K562 (cell line): Measurements from ENCODE around the gene CCDC88A. TPM values are rescaled to one million over a fixed set of nuclear protein-coding genes. Genes with fewer than 3 reads are reported as not detected.

ENCODE experiments used
- ATAC-seq: fragments of 200-7000 bp; cut with Tn5 transposase; 3 replicates; pipeline ENCODE4 v1.9.1; 2020; ENCODE audit warnings: moderate library complexity
- BruUV-seq: library from RNA; stranded (reverse); fragments of 400-500 nt; replicated peaks from 2 replicates; lab custom pipeline; 2021; lab: Mats Ljungman, UMichigan
- CTCF ChIA-PET: fragments of 300-600 bp; formaldehyde crosslinking; extraction: SDS; loops from one replicate; lab custom pipeline; 2021; ENCODE audit warnings: low intra/inter-chr PET ratio; lab: Yijun Ruan, JAX
- POLR2A ChIA-PET: fragments of 300-600, 350-650 bp; sonication (Branson Sonifier 250); formaldehyde crosslinking; extraction: SDS; loops from one replicate; lab custom pipeline; 2021; ENCODE audit warnings: antibody characterized with exemption, inconsistent platforms; lab: Yijun Ruan, JAX
- DNase-seq, 4 experiments: peaks; one replicate each; pipeline versions ENCODE4 v3.0.0 to v3.0.0-alpha.2; 2011 to 2018; ENCODE audit warnings: low spot score in 3 of 4, mixed read lengths in 3 of 4; ENCODE audit errors: extremely low read depth in 1 of 4
- FAIRE-seq: peaks from 2 replicates; lab custom pipeline; 2011; peaks lifted over from hg19 to GRCh38; lab: Jason Lieb, UNC
- H2AFZ ChIP-seq: 2 replicates; pipeline ENCODE4 v1.6.0; 2011; ENCODE audit warnings: low read depth, low read length, control low read depth, inconsistent platforms
- H3K27ac ChIP-seq: fragments of 200-600 bp; 3 replicates; pipeline ENCODE4 v1.8.0; 2011; ENCODE audit warnings: low read depth, mild to moderate bottlenecking, control low read depth, inconsistent platforms, low read length, moderate library complexity, mixed read lengths; ENCODE audit errors: extremely low read depth
- H3K27me3 ChIP-seq, 2 experiments: fragments of 300-600 bp in 1 of 2; 2 replicates in 1 of 2; 3 replicates in 1 of 2; pipeline versions ENCODE4 v1.6.0 to v1.8.0; 2011; ENCODE audit warnings: inconsistent platforms in 2 of 2, low read length in 2 of 2, mild to moderate bottlenecking in 1 of 2, mixed read lengths in 1 of 2, moderate library complexity in 1 of 2; ENCODE audit not compliant: control insufficient read depth in 2 of 2, insufficient read depth in 2 of 2
- H3K36me3 ChIP-seq: fragments of 300-600 bp; 3 replicates; pipeline ENCODE4 v1.8.0; 2011; ENCODE audit warnings: mild to moderate bottlenecking, low read length, inconsistent platforms; ENCODE audit not compliant: control insufficient read depth, insufficient read depth
- H3K4me1 ChIP-seq, 2 experiments: fragments of 200-600 bp in 1 of 2; replicated peaks in 1 of 2; 2 replicates in 1 of 2; 3 replicates in 1 of 2; pipeline versions ENCODE4 v1.5.1 to v1.8.0; 2011; ENCODE audit warnings: inconsistent platforms in 2 of 2, low read length in 2 of 2, mild to moderate bottlenecking in 1 of 2, mixed read lengths in 1 of 2, moderate library complexity in 1 of 2; ENCODE audit not compliant: control insufficient read depth in 2 of 2, insufficient read depth in 2 of 2
- H3K4me2 ChIP-seq: 2 replicates; pipeline ENCODE4 v1.6.1; 2011; ENCODE audit warnings: low read length, control low read depth, inconsistent platforms, mixed read lengths; ENCODE audit not compliant: insufficient read depth
- H3K4me3 ChIP-seq: fragments of 200-600 bp; sonication (generic), shearing (Covaris generic); 2 replicates; pipeline ENCODE4 v1.5.1; 2016; ENCODE audit warnings: control low read depth, inconsistent platforms
- H3K79me2 ChIP-seq: fragments of 200-600 bp; 3 replicates; pipeline ENCODE4 v1.8.0; 2011; ENCODE audit warnings: low read length, inconsistent platforms; ENCODE audit not compliant: control insufficient read depth, insufficient read depth
- H3K9ac ChIP-seq, 2 experiments: 2 replicates each; pipeline versions ENCODE4 v1.6.0 to v1.6.1; 2011; ENCODE audit warnings: low read depth in 2 of 2, low read length in 2 of 2, control low read depth in 1 of 2, inconsistent platforms in 1 of 2, mild to moderate bottlenecking in 1 of 2, mixed read lengths in 1 of 2; ENCODE audit not compliant: insufficient read depth in 1 of 2
- H3K9me1 ChIP-seq: one replicate; pipeline ENCODE4 v1.6.0; 2011; ENCODE audit warnings: inconsistent platforms, mild to moderate bottlenecking, low read length, moderate library complexity; ENCODE audit not compliant: control insufficient read depth, insufficient read depth
- H3K9me3 ChIP-seq: replicated peaks from 2 replicates; pipeline ENCODE4 v1.5.1; 2011; ENCODE audit warnings: low read depth, low read length, inconsistent platforms; ENCODE audit not compliant: control insufficient read depth, insufficient read depth
- H4K20me1 ChIP-seq: replicated peaks from 2 replicates; pipeline ENCODE4 v1.6.1; 2011; ENCODE audit warnings: low read length, inconsistent platforms, mixed read lengths; ENCODE audit not compliant: control insufficient read depth, insufficient read depth
- ARID2 ChIP-seq: fragments of 450-650 bp; IDR thresholded peaks from 2 replicates; pipeline ENCODE4 v1.6.1; 2017; ENCODE audit warnings: antibody characterized with exemption, mild to moderate bottlenecking
- COPS2 ChIP-seq: fragments of 450-650 bp; conservative IDR thresholded peaks from 2 replicates; pipeline ENCODE4 v1.6.1; 2016; ENCODE audit warnings: mild to moderate bottlenecking, moderate library complexity
- CXXC5 ChIP-seq: fragments of 250-450 bp; sonication (Bioruptor Pico); IDR thresholded peaks from 2 replicates; pipeline ENCODE4 v1.8.0; 2022; ENCODE audit warnings: inconsistent platforms, mild to moderate bottlenecking, moderate library complexity
- ILF3 ChIP-seq: fragments of 450-650 bp; IDR thresholded peaks from 2 replicates; pipeline ENCODE4 v1.6.1; 2018; ENCODE audit warnings: antibody characterized with exemption, mild to moderate bottlenecking, moderate library complexity, borderline replicate concordance
- MAFG ChIP-seq: fragments of 450-650 bp; conservative IDR thresholded peaks from 2 replicates; pipeline ENCODE4 v1.6.1; 2016; ENCODE audit warnings: missing genetic modification characterization, missing compliant biosample characterization
- NONO ChIP-seq, 2 experiments: fragments of 200-400 bp in 1 of 2; fragments of 450-650 bp in 1 of 2; formaldehyde crosslinking in 1 of 2; IDR thresholded peaks; 2 replicates each; pipeline ENCODE4 v1.6.1; 2017; ENCODE audit warnings: low read depth in 2 of 2, mild to moderate bottlenecking in 2 of 2, moderate library complexity in 2 of 2, low read length in 1 of 2
- RFX7 ChIP-seq: fragments of 250-450 bp; sonication (Bioruptor Pico); IDR thresholded peaks from 2 replicates; pipeline ENCODE4 v1.5.1; 2021; ENCODE audit warnings: mild to moderate bottlenecking
- SIRT6 ChIP-seq: IDR thresholded peaks from one replicate; pipeline ENCODE4 v1.6.1; 2012; ENCODE audit warnings: low read depth, mild to moderate bottlenecking, control low read depth, inconsistent platforms, low read length, moderate library complexity
- TSC22D4 ChIP-seq: fragments of 450-650 bp; IDR thresholded peaks from 2 replicates; pipeline ENCODE4 v1.6.1; 2016; ENCODE audit warnings: missing genetic modification characterization, missing biosample characterization, control low read depth
- ZC3H8 ChIP-seq: fragments of 450-650 bp; IDR thresholded peaks from 2 replicates; pipeline ENCODE4 v1.6.1; 2017
- ZNF354B ChIP-seq: fragments of 250-450 bp; sonication (Bioruptor Pico); IDR thresholded peaks from 2 replicates; pipeline ENCODE4 v1.4.0; 2020
- ZNF766 ChIP-seq: fragments of 200-800 bp; sonication (Bioruptor generic); conservative IDR thresholded peaks from 2 replicates; pipeline ENCODE4 v1.6.1; 2016; ENCODE audit warnings: missing genetic modification characterization, missing compliant biosample characterization
- WGBS: fragments of 100-300 bp; shearing (Covaris generic); methylation state at CpG from one replicate; pipeline ENCODE4 v1.1.6; 2016; ENCODE audit warnings: low coverage, mixed read lengths; ENCODE audit not compliant: insufficient coverage; ENCODE audit errors: missing lambda C conversion rate; 5-methylcytosine and 5-hydroxymethylcytosine counted together
- in situ Hi-C: fragments of 300-500 bp; cut with MboI; formaldehyde crosslinking; loops from 4 replicates; pipeline ENCODE4 v1.15.0; 2018; ENCODE audit warnings: inconsistent platforms, mixed read lengths
- intact Hi-C: fragments of 100-400 bp; cut with micrococcal nuclease; formaldehyde crosslinking; loops from 2 replicates; pipeline ENCODE4 v1.14.2; 2022
- polyA plus RNA-seq, 8 experiments: library from polyadenylated mRNA; depleted of rRNA in 4 of 8; stranded (reverse) in 5 of 8; unstranded in 3 of 8; fragments of >200 nt; fragmentation: Nextera tagmentation in 2 of 8; fragmentation: Illumina TruSeq in 1 of 8; extraction: Ambion mirVana in 2 of 8; extraction: Trizol in 1 of 8; gene quantifications; 2 replicates each; pipeline versions ENCODE4 v1.2.1 to v1.2.3, GENCODE V29; 2011 to 2014; ENCODE audit warnings: inconsistent platforms in 1 of 8, missing spikeins in 1 of 8
- total RNA-seq, 7 experiments: library from RNA; depleted of rRNA in 6 of 7; stranded (reverse); fragments of >200 nt in 6 of 7; fragmentation: Illumina TruSeq in 2 of 7; extraction: Trizol in 2 of 7; gene quantifications; 2 replicates each; pipeline versions ENCODE4 v1.2.1 to v1.2.3, GENCODE V29; 2011 to 2021; ENCODE audit warnings: low replicate concordance in 1 of 7
- TF ChIP-seq, protein P1 (sequence below): IDR thresholded peaks from 3 replicates; pipeline ENCODE4 v1.6.1; 2011; ENCODE audit warnings: borderline replicate concordance, mild to moderate bottlenecking, moderate library complexity; ENCODE audit not compliant: insufficient read length; ENCODE audit errors: extremely low read depth
- TF ChIP-seq, protein P2 (sequence below): fragments of 250-450 bp; sonication (Bioruptor Pico); IDR thresholded peaks from 2 replicates; pipeline ENCODE4 v1.5.1; 2021; ENCODE audit warnings: mild to moderate bottlenecking

CCDC88A gene
- total and polyA plus RNA-seq, 9 of the 15 experiments (the other 6 are each of a cell fraction or from before 2014, with no cell fraction given) = 29.3 to 102 (median 55.6) TPM

DNA sequence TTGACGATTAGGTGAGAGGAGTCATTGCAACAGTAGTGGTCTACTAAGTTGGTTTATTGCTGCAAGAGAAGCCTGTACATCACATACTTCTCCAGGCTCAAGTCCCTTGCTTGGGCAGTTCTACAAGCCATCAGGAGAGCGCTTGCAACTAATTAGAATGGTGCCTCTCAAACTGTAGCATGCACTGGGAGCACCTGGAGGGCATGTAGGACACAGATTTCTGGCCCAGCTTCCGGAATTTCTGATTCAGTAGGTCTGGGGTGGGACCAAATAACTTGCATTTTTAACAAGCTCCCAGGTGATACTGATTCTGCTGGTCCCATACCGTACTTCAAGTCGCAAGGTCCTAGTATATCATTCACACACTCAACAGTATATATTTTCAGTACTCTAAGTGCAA, 34.5 kb upstream of the CCDC88A start:
- H4K20me1 ChIP-seq = no peaks in the 10 kb centered on the region
- FAIRE-seq = no peak
- ATAC-seq = peak; percentile 36; the same call in 1 of the 3 replicates
- TF ChIP-seq, protein P1, sequence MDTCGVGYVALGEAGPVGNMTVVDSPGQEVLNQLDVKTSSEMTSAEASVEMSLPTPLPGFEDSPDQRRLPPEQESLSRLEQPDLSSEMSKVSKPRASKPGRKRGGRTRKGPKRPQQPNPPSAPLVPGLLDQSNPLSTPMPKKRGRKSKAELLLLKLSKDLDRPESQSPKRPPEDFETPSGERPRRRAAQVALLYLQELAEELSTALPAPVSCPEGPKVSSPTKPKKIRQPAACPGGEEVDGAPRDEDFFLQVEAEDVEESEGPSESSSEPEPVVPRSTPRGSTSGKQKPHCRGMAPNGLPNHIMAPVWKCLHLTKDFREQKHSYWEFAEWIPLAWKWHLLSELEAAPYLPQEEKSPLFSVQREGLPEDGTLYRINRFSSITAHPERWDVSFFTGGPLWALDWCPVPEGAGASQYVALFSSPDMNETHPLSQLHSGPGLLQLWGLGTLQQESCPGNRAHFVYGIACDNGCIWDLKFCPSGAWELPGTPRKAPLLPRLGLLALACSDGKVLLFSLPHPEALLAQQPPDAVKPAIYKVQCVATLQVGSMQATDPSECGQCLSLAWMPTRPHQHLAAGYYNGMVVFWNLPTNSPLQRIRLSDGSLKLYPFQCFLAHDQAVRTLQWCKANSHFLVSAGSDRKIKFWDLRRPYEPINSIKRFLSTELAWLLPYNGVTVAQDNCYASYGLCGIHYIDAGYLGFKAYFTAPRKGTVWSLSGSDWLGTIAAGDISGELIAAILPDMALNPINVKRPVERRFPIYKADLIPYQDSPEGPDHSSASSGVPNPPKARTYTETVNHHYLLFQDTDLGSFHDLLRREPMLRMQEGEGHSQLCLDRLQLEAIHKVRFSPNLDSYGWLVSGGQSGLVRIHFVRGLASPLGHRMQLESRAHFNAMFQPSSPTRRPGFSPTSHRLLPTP = no peak
- no peak for TF ChIP-seq TSC22D4 (tag)
- no peak for TF ChIP-seq ZNF766
- TF ChIP-seq CXXC5 = no peak
- no peak for TF ChIP-seq ARID2
- TF ChIP-seq SIRT6 = no peak
- no peak for TF ChIP-seq MAFG (tag)
- TF ChIP-seq COPS2 = no peak
- TF ChIP-seq ZNF354B (CRISPR knock-in tag) = no peak
- no peak for TF ChIP-seq ILF3
- TF ChIP-seq NONO (IDR thresholded peaks at IDR 0.05; ENCODE audit: low read depth in 2 of 2, low read length in 1 of 2) = no peak
- no peak for TF ChIP-seq RFX7 (CRISPR knock-in tag)
- TF ChIP-seq, protein P2, sequence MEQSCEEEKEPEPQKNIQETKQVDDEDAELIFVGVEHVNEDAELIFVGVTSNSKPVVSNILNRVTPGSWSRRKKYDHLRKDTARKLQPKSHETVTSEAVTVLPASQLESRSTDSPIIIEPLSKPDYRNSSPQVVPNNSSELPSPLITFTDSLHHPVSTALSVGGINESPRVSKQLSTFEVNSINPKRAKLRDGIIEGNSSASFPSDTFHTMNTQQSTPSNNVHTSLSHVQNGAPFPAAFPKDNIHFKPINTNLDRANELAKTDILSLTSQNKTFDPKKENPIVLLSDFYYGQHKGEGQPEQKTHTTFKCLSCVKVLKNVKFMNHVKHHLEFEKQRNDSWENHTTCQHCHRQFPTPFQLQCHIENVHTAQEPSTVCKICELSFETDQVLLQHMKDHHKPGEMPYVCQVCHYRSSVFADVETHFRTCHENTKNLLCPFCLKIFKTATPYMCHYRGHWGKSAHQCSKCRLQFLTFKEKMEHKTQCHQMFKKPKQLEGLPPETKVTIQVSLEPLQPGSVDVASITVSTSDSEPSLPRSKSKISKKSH = no peak
- TF ChIP-seq ZC3H8 = no peak
- TF ChIP-seq, all 486 proteins: peak for 0
- Histone ChIP-seq H3K27me3 (no peaks in the 10 kb centered on the region), H3K9me3 (no peaks in the 10 kb centered on the region), H3K27ac (no peak overlapping the region), H3K4me1 (peaks cover 0 to 6% of the 10 kb centered on the region in 2 experiments; a peak in 2 of 5 replicates), H3K9me1 (no peaks in the 10 kb centered on the region), H3K79me2 (no peaks in the 10 kb centered on the region), H3K4me3 (no peak overlapping the region), H3K4me2 (no peak overlapping the region), H2AFZ (no peak overlapping the region), H3K36me3 (no peaks in the 10 kb centered on the region), H3K9ac (no peak overlapping the region)
- intact Hi-C loops = no loop called here
- in situ Hi-C loops = no loop called here
- 35% methylated on average over 5 of the region's 5 CpGs for WGBS
- ChIA-PET CTCF (no interaction called here), POLR2A (interaction anchor here (1.7 kb wide), 1 partner anchor 16 kb away, joined by 5 read pairs; no protein-coding TSS in a partner anchor)
- BruUV-seq = no TSS peak
- DNase-seq = no peak
